A549 (cell line): ENCODE measurements around the gene GMDS. TPM values are rescaled to one million over a fixed set of nuclear protein-coding genes. Genes with fewer than 3 reads are reported as not detected.
A peak's percentile ranks its signal among the peaks of the same experiment; 100 is the strongest.

Source experiments
- ATAC-seq, 2 experiments: fragments of 200-7000 bp in 1 of 2; fragments of >200 bp in 1 of 2; cut with Nextera tagmentation in 1 of 2; cut with Tn5 transposase in 1 of 2; 3 replicates each; pipeline versions ENCODE4 v1.8.0 to v1.9.1; 2018 to 2020; ENCODE audit warnings: mild to moderate bottlenecking in 1 of 2, moderate library complexity in 1 of 2
- CTCF ChIA-PET: fragments of 300-600 bp; sonication (Branson Sonifier 250); formaldehyde crosslinking; extraction: SDS; loops from one replicate; lab custom pipeline; 2021; ENCODE audit warnings: antibody characterized with exemption, inconsistent platforms; lab: Yijun Ruan, JAX
- POLR2A ChIA-PET: fragments of 350-600 bp; formaldehyde crosslinking; extraction: SDS; loops from one replicate; lab custom pipeline; 2021; ENCODE audit warnings: antibody characterized with exemption, inconsistent platforms; lab: Yijun Ruan, JAX
- DNase-seq, 2 experiments: peaks; one replicate each; pipeline versions ENCODE4 v3.0.0 to v3.0.0-alpha.2; 2011 to 2016; ENCODE audit warnings: low read depth in 1 of 2, low spot score in 1 of 2
- FAIRE-seq: peaks from 2 replicates; lab custom pipeline; 2011; peaks lifted over from hg19 to GRCh38; lab: Jason Lieb, UNC
- H3K27ac ChIP-seq, 2 experiments: fragments of >200 bp; sonication (Bioruptor Twin); formaldehyde crosslinking; 3 replicates each; pipeline ENCODE4 v1.5.1; 2016 to 2017
- H3K4me1 ChIP-seq: fragments of >200 bp; sonication (Bioruptor Twin); formaldehyde crosslinking; 3 replicates; pipeline ENCODE4 v1.6.1; 2016
- H3K4me2 ChIP-seq: fragments of >200 bp; sonication (Bioruptor Twin); formaldehyde crosslinking; 3 replicates; pipeline ENCODE4 v1.6.1; 2016
- H3K4me3 ChIP-seq: fragments of >200 bp; sonication (Bioruptor Twin); formaldehyde crosslinking; 3 replicates; pipeline ENCODE4 v1.5.1; 2016
- H3K9me3 ChIP-seq: fragments of >200 bp; sonication (Bioruptor Twin); formaldehyde crosslinking; 3 replicates; pipeline ENCODE4 v1.6.1; 2016
- BCL3 ChIP-seq: fragments of >200 bp; sonication (Bioruptor Twin); formaldehyde crosslinking; IDR thresholded peaks from 3 replicates; pipeline ENCODE4 v1.6.1; 2016
- BHLHE40 ChIP-seq: IDR thresholded peaks from 2 replicates; pipeline ENCODE4 v1.6.1; 2012; ENCODE audit warnings: low read depth, low read length, inconsistent platforms
- CEBPB ChIP-seq, 2 experiments: fragments of >200 bp in 1 of 2; sonication (Bioruptor Twin) in 1 of 2; formaldehyde crosslinking in 1 of 2; IDR thresholded peaks; 2 replicates each; pipeline ENCODE4 v1.6.1; 2012 to 2016
- EHF ChIP-seq: fragments of 250-450 bp; sonication (Bioruptor Pico); IDR thresholded peaks from 2 replicates; pipeline ENCODE4 v1.5.0; 2020; ENCODE audit warnings: mild to moderate bottlenecking
- FOSB ChIP-seq: fragments of 250-450 bp; sonication (Bioruptor Pico); IDR thresholded peaks from 2 replicates; pipeline ENCODE4 v1.5.0; 2020; ENCODE audit warnings: mild to moderate bottlenecking, moderate library complexity
- GATA3 ChIP-seq: IDR thresholded peaks from 2 replicates; pipeline ENCODE4 v1.6.1; 2012; ENCODE audit warnings: borderline replicate concordance
- HOXA7 ChIP-seq: fragments of 250-450 bp; sonication (Bioruptor Pico); IDR thresholded peaks from 2 replicates; pipeline ENCODE4 v1.5.0; 2020; ENCODE audit warnings: mild to moderate bottlenecking, moderate library complexity
- HOXB13 ChIP-seq: fragments of 250-450 bp; sonication (Bioruptor Pico); IDR thresholded peaks from 2 replicates; pipeline ENCODE4 v1.5.0; 2020; ENCODE audit warnings: low read depth, mild to moderate bottlenecking, moderate library complexity
- JUN ChIP-seq, 2 experiments: fragments of >200 bp; sonication (Bioruptor Twin); formaldehyde crosslinking; IDR thresholded peaks; 2 replicates in 1 of 2; 3 replicates in 1 of 2; pipeline ENCODE4 v1.6.1; 2016 to 2017
- KDM1A ChIP-seq: fragments of 200-600 bp; sonication (generic); IDR thresholded peaks from 2 replicates; pipeline ENCODE4 v1.6.1; 2016; ENCODE audit warnings: low read depth, mild to moderate bottlenecking
- MAFK ChIP-seq: fragments of 450-650 bp; IDR thresholded peaks from 2 replicates; pipeline ENCODE4 v1.6.1; 2014; ENCODE audit not compliant: partially characterized antibody
- NR3C1 ChIP-seq: fragments of >200 bp; sonication (Bioruptor Twin); formaldehyde crosslinking; IDR thresholded peaks from 3 replicates; pipeline ENCODE4 v1.6.1; 2017
- RCOR1 ChIP-seq: fragments of 150-350 bp; IDR thresholded peaks from 2 replicates; pipeline ENCODE4 v1.6.1; 2014; ENCODE audit warnings: antibody characterized with exemption, low read length, low read depth
- SREBF2 ChIP-seq: fragments of 450-650 bp; IDR thresholded peaks from 2 replicates; pipeline ENCODE4 v1.6.1; 2014; ENCODE audit warnings: mild to moderate bottlenecking, moderate library complexity
- ZSCAN20 ChIP-seq: fragments of 250-450 bp; sonication (Bioruptor Pico); IDR thresholded peaks from 2 replicates; pipeline ENCODE4 v1.8.0; 2022; ENCODE audit warnings: mild to moderate bottlenecking, moderate library complexity
- WGBS: methylation state at CpG from one replicate; pipeline ENCODE4 v1.1.6; 2017; ENCODE audit errors: missing lambda C conversion rate; 5-methylcytosine and 5-hydroxymethylcytosine counted together
- polyA plus RNA-seq, 4 experiments: library from polyadenylated mRNA; depleted of rRNA in 3 of 4; stranded (reverse); fragments of >200 nt; fragmentation: RNase III in 1 of 4; extraction: RNeasy Plus Mini Kit Qiagen cat#74134 plus additional on column Dnase treatment in 1 of 4; gene quantifications; 2 replicates in 3 of 4; 3 replicates in 1 of 4; pipeline ENCODE4 v1.2.3, GENCODE V29; 2011 to 2017
- TF ChIP-seq, protein P1 (sequence below): fragments of 450-650 bp; IDR thresholded peaks from 2 replicates; pipeline ENCODE4 v1.6.1; 2014; ENCODE audit warnings: antibody characterized with exemption
- TF ChIP-seq, protein P2 (sequence below): fragments of 200-600 bp; sonication (generic); IDR thresholded peaks from 2 replicates; pipeline ENCODE4 v1.6.1; 2016; ENCODE audit warnings: antibody characterized with exemption, mild to moderate bottlenecking, moderate library complexity
- TF ChIP-seq, protein P3 (sequence below): fragments of >200 bp; sonication (Bioruptor Twin); formaldehyde crosslinking; IDR thresholded peaks from 3 replicates; pipeline ENCODE4 v1.5.1; 2016

GMDS gene
- polyA plus RNA-seq, 2 of the 4 experiments (the other 2 are of a cell fraction): 9.9 to 12.4 TPM

DNA sequence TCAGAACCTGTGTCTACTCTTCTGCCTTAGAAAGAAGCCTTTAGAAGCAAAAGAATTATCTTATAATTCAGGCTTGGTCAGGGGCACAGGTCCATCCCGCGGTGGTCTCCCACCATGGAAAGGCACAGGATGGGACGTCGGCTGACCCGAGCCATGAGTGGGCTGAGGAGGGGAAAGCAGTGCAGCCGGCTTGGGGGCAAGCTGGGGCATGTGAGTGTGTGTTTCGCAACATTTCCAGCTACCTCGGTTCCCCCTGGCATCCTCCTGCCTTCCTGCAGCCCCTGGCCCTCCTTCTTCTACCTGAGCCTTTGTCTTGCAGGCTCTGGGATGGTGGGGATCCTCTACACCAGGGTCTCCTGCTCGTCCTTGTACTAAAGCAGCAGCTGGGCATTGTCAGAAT, 664.8 kb downstream of the GMDS start:
- Histone ChIP-seq H3K4me2 (no peak overlapping the region), H3K4me3 (no peak overlapping the region), H3K27ac (no peak overlapping the region), H3K9me3 (no peaks in the 10 kb centered on the region), H3K4me1 (no peaks in the 10 kb centered on the region)
- ChIA-PET CTCF (interaction anchor here (0.6 to 1.8 kb wide), 2 partner anchors 16 to 1065 kb away, joined by 3 to 10 read pairs; no protein-coding TSS in a partner anchor), POLR2A (no interaction called here)
- FAIRE-seq (no peak), ATAC-seq (no peak), DNase-seq (no peak)
- WGBS: 62% methylated on average over 8 of the region's 9 CpGs
- TF ChIP-seq, protein P1, sequence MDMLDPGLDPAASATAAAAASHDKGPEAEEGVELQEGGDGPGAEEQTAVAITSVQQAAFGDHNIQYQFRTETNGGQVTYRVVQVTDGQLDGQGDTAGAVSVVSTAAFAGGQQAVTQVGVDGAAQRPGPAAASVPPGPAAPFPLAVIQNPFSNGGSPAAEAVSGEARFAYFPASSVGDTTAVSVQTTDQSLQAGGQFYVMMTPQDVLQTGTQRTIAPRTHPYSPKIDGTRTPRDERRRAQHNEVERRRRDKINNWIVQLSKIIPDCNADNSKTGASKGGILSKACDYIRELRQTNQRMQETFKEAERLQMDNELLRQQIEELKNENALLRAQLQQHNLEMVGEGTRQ: no peak
- 0 out of 4 replicates have a peak, but pooled peaks of 1 of the 2 experiments have one; percentile 5 for TF ChIP-seq CEBPB (IDR thresholded peaks at IDR 0.05)
- TF ChIP-seq, protein P2, sequence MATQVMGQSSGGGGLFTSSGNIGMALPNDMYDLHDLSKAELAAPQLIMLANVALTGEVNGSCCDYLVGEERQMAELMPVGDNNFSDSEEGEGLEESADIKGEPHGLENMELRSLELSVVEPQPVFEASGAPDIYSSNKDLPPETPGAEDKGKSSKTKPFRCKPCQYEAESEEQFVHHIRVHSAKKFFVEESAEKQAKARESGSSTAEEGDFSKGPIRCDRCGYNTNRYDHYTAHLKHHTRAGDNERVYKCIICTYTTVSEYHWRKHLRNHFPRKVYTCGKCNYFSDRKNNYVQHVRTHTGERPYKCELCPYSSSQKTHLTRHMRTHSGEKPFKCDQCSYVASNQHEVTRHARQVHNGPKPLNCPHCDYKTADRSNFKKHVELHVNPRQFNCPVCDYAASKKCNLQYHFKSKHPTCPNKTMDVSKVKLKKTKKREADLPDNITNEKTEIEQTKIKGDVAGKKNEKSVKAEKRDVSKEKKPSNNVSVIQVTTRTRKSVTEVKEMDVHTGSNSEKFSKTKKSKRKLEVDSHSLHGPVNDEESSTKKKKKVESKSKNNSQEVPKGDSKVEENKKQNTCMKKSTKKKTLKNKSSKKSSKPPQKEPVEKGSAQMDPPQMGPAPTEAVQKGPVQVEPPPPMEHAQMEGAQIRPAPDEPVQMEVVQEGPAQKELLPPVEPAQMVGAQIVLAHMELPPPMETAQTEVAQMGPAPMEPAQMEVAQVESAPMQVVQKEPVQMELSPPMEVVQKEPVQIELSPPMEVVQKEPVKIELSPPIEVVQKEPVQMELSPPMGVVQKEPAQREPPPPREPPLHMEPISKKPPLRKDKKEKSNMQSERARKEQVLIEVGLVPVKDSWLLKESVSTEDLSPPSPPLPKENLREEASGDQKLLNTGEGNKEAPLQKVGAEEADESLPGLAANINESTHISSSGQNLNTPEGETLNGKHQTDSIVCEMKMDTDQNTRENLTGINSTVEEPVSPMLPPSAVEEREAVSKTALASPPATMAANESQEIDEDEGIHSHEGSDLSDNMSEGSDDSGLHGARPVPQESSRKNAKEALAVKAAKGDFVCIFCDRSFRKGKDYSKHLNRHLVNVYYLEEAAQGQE: no peak

- Histone ChIP-seq H3K4me2 (no peak overlapping the region), H3K27ac (no peak overlapping the region), H3K4me3 (no peak overlapping the region), H3K9me3 (no peaks in the 10 kb centered on the region)
- 82% methylated on average over 6 of the region's 6 CpGs for WGBS
- ATAC-seq: no peak
- no peak for FAIRE-seq
- POLR2A ChIA-PET: no interaction called here
- CTCF ChIA-PET: interaction anchor here (0.6 to 1.8 kb wide), 2 partner anchors 16 to 1065 kb away, joined by 3 to 10 read pairs; no protein-coding TSS in a partner anchor
- no peak for TF ChIP-seq HOXB13 (CRISPR knock-in tag)
- TF ChIP-seq FOSB (CRISPR knock-in tag): no peak
- no peak for TF ChIP-seq BHLHE40
- TF ChIP-seq HOXA7 (CRISPR knock-in tag): no peak
- TF ChIP-seq BCL3: no peak
- no peak for TF ChIP-seq EHF (CRISPR knock-in tag)
- TF ChIP-seq RCOR1: no peak
- TF ChIP-seq JUN (IDR thresholded peaks at IDR 0.05): no peak
- TF ChIP-seq MAFK: no peak
- no peak for TF ChIP-seq SREBF2
- no peak for TF ChIP-seq KDM1A
- no peak for TF ChIP-seq GATA3
- TF ChIP-seq ZSCAN20 (CRISPR knock-in tag): no peak
- TF ChIP-seq, protein P3, sequence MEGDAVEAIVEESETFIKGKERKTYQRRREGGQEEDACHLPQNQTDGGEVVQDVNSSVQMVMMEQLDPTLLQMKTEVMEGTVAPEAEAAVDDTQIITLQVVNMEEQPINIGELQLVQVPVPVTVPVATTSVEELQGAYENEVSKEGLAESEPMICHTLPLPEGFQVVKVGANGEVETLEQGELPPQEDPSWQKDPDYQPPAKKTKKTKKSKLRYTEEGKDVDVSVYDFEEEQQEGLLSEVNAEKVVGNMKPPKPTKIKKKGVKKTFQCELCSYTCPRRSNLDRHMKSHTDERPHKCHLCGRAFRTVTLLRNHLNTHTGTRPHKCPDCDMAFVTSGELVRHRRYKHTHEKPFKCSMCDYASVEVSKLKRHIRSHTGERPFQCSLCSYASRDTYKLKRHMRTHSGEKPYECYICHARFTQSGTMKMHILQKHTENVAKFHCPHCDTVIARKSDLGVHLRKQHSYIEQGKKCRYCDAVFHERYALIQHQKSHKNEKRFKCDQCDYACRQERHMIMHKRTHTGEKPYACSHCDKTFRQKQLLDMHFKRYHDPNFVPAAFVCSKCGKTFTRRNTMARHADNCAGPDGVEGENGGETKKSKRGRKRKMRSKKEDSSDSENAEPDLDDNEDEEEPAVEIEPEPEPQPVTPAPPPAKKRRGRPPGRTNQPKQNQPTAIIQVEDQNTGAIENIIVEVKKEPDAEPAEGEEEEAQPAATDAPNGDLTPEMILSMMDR: no peak
- TF ChIP-seq NR3C1: no peak
- TF ChIP-seq, all 56 proteins: peak for 0
- no peak for DNase-seq
- H3K4me1 ChIP-seq: no peaks in the 10 kb centered on the region
These were observed 665.3 kb downstream of the GMDS start for GRCh38 chr6:1580109-1580508.
